ENCODE results near the gene CCL27.
A peak's percentile ranks its signal among the peaks of the same experiment; 100 is the strongest.

The CCL27 gene

GRCh38 chr9:34624475-34625185 is 37.8 kb downstream of the CCL27 start:
- DNase-seq, result no peak

GRCh38 chr9:34623374-34624235 is 38.9 kb downstream of the CCL27 start:
- no peak for DNase-seq

- DNase-seq, result peak; percentile 78 to 91
These were observed 42.1 kb downstream of the CCL27 start, which contains the start of gene DCTN3 for GRCh38 chr9:34620061-34620994. TSS of gene DCTN3 (minus strand) at chr9:34620495. CDS start at chr9:34620464, 31 bp downstream.

- DNase-seq, result no peak
These were observed 47.3 kb downstream of the CCL27 start for GRCh38 chr9:34615132-34615531.

GRCh38 chr9:34612788-34613390 is 49.6 kb downstream of the CCL27 start:
- peak; percentile 57 to 59 for DNase-seq
